GM21360 (cell line): Measurements from ENCODE around the gene ZBTB38.

Source experiments
- ATAC-seq: cut with Tn5 transposase; IDR thresholded peaks from one replicate; pipeline ENCODE4 v1.9.1; 2021; ENCODE audit warnings: mild to moderate bottlenecking, moderate library complexity; ENCODE audit not compliant: unreplicated experiment

Gene ZBTB38

GRCh38 chr3:141368062-141368924 lies at the start of gene ZBTB38:
TSS of gene ZBTB38 (plus strand) at chr3:141368504. CDS start at chr3:141442389, 73,885 bp downstream.
- ATAC-seq, result no peak

GRCh38 chr3:141320399-141321108 lies 47.8 kb upstream of the ZBTB38 start:
- no peak for ATAC-seq

DNA sequence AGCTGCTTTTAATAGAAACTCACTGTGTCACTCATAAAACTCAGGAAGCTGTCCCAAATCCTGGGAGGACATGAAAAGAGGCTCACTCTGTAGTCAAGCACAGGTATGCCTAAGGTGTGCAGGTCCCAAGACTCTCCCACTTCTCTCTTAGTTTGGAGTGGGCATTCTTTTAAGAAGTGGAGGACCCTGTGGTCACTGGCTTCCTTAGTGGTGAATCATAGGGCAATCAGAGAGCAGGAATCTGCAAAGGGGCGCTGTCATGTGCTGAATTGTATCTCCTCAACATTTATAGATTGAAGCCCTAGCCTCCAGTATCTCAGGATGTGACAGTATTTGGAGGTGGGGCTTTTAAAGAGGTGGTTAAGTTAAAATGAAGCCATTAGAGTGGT lies 47.2 kb upstream of the ZBTB38 start:
- no peak for ATAC-seq

DNA sequence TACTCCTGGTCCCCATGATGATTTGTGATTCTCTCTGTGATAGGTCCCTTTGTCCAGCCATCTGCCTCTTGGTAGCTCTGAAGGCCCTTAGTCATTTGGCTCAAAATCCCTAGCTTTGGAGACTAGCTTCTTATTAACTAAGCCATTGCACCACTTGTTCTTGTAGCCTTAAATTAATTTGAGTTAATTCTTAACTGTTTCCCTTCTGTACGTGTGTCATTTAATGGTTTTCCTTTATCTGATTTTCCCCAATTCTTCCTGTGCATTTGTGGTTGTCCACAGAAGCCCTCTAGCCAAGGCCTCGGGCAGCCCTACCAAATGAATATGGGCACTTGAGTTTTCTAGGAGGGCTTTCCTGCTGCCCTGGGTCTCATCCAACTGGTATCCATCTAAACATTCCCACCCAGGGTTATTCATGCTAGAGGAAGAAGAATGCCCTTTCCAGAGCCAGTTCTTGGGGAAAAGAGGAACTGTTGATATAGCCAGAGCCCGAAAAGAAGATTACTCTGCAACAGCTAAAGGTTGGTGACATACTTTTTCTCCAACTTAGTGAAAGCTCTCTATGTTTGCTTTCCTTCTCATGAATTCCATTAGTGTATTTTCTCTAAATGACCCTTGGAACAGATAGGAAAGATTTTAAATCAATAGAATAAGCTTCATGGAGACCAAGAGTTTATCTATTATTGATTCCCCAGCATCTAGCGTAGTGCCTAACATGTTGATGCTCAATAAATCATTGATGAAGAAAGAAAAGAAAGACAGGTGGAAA lies 44.2 kb upstream of the ZBTB38 start:
- no peak for ATAC-seq

GRCh38 chr3:141326123-141326522 lies 42.2 kb upstream of the ZBTB38 start:
- ATAC-seq, result no peak

DNA sequence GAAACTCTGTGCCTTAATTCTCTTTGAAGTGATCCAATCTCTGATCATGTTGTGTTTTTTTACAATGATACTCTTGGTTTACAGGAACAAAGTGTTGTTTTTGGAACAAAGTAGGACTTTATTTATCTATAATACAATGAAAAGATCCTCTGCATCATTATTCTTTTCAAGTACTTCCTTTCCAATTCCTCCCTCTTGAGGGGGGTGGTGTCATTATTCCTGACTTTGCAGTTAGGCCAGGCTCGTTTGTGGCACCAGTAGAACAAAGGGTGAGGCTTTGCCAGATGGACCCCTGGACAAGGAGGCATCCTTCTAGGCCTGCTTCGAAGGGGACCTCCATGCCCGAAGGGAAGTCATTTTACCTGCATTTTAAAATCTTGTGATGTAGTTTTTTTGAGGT lies 41.7 kb upstream of the ZBTB38 start:
- ATAC-seq, result no peak

DNA sequence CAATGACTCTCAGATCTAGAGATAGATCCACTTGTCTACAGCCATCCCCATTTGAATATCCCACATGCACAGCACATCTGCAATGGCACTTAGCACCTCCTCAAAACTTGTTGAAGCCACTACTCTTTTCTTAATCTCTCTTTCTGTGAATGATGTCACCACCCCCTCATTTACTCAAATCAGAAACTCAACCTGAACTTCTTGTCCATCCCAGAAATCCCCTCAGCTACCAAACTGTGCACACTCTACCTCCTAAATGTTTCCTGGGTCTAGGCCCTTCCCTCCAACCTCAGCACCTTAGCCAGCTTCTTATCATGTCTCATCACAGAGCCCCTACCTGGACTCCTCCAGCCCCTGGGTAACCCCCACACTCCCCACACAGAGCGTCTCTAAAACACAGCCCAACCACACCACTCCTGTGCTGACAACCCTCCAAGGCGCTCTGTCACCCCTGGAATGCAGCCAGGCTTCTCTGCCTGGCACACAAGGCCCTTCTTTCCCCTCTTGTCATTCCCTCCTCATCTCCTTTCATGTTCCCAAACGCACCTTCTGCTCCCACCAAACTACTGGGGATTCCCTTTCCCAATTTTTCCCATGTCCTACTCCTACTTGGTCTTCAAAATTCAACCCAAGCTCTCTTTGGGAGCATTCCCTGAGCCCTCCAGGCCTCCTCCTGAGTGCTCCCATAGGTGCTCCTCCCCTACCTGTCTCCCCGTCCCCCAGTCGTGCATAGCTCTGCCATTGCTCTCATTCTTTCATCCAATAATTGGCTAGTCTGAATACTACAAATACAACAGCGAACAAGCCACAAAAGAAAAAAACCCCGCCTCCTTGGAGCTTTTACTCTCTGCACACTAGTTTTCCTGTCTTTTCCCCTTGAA lies 39.8 kb upstream of the ZBTB38 start:
- ATAC-seq, result peak; percentile 39

DNA sequence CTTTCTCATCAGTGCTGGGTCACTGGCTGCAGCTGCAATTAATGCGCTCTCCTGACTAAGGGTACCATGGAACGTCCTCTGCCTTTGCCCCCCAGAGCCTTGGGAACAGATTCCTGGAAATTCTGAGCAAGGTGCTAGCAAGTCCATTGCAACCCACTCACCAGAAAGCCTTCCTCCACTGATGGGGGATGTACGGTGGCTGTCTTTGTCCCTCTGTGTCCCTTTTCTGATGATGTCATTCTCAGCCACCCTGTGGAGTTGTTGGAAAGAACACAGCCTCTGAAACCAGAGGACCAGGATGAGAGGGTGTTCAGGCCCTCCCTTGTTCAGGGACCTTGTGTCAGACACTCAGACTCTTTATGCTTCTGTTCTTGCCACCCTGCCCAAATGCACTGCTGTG lies 38.1 kb upstream of the ZBTB38 start:
- no peak for ATAC-seq

- ATAC-seq, result no peak
Measured at GRCh38 chr3:141330718-141331376, 37.5 kb upstream of the ZBTB38 start.

- no peak for ATAC-seq
Measured at GRCh38 chr3:141331377-141332318, 36.7 kb upstream of the ZBTB38 start.

- no peak for ATAC-seq
Measured at GRCh38 chr3:141332416-141332815, 35.9 kb upstream of the ZBTB38 start.

- ATAC-seq, result no peak
Measured at GRCh38 chr3:141333836-141334626, 34.3 kb upstream of the ZBTB38 start.

- no peak for ATAC-seq
Measured at GRCh38 chr3:141334627-141335250, 33.6 kb upstream of the ZBTB38 start.

GRCh38 chr3:141335531-141336061 lies 32.7 kb upstream of the ZBTB38 start:
- ATAC-seq, result no peak

- peak; percentile 87 for ATAC-seq
Measured at GRCh38 chr3:141336672-141337522, 31.4 kb upstream of the ZBTB38 start.

GRCh38 chr3:141337523-141337854 lies 30.8 kb upstream of the ZBTB38 start:
- no peak for ATAC-seq

DNA sequence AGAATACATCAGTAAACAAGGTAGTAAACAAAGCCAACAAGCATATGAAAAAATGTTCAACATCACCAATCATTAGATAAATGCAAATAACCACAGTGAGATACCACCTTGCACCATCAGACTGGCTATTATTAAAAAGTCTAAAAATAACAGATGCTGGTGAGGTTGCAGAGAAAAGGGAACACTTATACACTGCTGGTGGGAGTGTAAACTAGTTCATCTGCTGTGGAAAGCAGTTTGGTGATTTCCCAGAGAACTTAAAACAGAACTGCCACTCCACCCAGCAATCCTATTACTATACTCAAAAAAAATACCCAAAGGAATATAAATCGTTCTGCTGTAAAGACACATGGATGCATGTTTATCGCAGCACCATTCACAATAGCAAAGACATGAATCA lies 30.3 kb upstream of the ZBTB38 start:
- no peak for ATAC-seq
